Heart left ventricle (tissue), 16 donors: Measurements from ENCODE around the gene TMEM203. TPM values are rescaled to one million over a fixed set of nuclear protein-coding genes. Genes with fewer than 3 reads are reported as not detected.

ENCODE experiments used
- ATAC-seq, 4 donors: fragments of 200-7000 bp; cut with Tn5 transposase; one replicate each; pipeline ENCODE4 v1.9.1; 2020 to 2022; ENCODE audit warnings: moderate library complexity in 4 of 4, mild to moderate bottlenecking in 3 of 4, moderate number of reproducible peaks in 1 of 4
- DNase-seq, 5 donors: peaks; one replicate each; pipeline ENCODE4 v3.0.0-alpha.2; 2020
- H3K27ac ChIP-seq, 12 donors: fragments of 200-600 bp; sonication (generic) in 4 of 12; one replicate each; pipeline versions ENCODE4 v1.5.0 to v1.8.0; 2016 to 2022; ENCODE audit warnings: mild to moderate bottlenecking in 2 of 12
- H3K27me3 ChIP-seq, 9 donors: fragments of 200-600 bp; sonication (generic) in 2 of 9; one replicate each; pipeline versions ENCODE4 v1.5.1 to v1.8.0; 2016 to 2022; ENCODE audit warnings: mild to moderate bottlenecking in 3 of 9
- H3K36me3 ChIP-seq, 9 donors: fragments of 200-600 bp; sonication (generic) in 2 of 9; one replicate each; pipeline versions ENCODE4 v1.5.0 to v1.8.0; 2018 to 2022; ENCODE audit warnings: mild to moderate bottlenecking in 2 of 9
- H3K4me1 ChIP-seq, 12 donors: fragments of 200-600 bp; sonication (generic) in 4 of 12; one replicate each; pipeline versions ENCODE4 v1.5.0 to v1.8.0; 2016 to 2022; ENCODE audit warnings: mild to moderate bottlenecking in 3 of 12
- H3K4me3 ChIP-seq, 12 donors: fragments of 200-600 bp; sonication (generic) in 4 of 12; one replicate each; pipeline versions ENCODE4 v1.5.0 to v1.8.0; 2017 to 2022; ENCODE audit warnings: mild to moderate bottlenecking in 9 of 12, moderate library complexity in 4 of 12
- H3K9me3 ChIP-seq, 12 donors: fragments of 200-600 bp; sonication (generic) in 4 of 12; one replicate each; pipeline versions ENCODE4 v1.5.0 to v1.8.0; 2016 to 2022; ENCODE audit warnings: mild to moderate bottlenecking in 1 of 12
- POLR2A ChIP-seq, 2 donors: fragments of 450-650 bp; IDR thresholded peaks; one replicate each; pipeline ENCODE4 v1.6.1; 2017; ENCODE audit warnings: antibody characterized with exemption in 2 of 2, mild to moderate bottlenecking in 2 of 2, moderate library complexity in 2 of 2
- WGBS, 4 donors: extraction: QIAGEN DNeasy Blood & Tissue Kit in 2 of 4; methylation state at CpG; one replicate each; pipeline versions ENCODE4 v1.1.5 to v1.1.7; 2013 to 2018; 5-methylcytosine and 5-hydroxymethylcytosine counted together
- intact Hi-C, 10 donors: fragments of 100-400 bp; cut with DNase I; formaldehyde crosslinking; loops; one replicate each; pipeline versions ENCODE4 v1.11.1 to v1.14.2; 2022
- polyA plus RNA-seq, 2 donors: library from polyadenylated mRNA; stranded (reverse); fragments of 200-250 nt; gene quantifications; one replicate each; pipeline ENCODE4 v1.2.3, GENCODE V29; 2013
- total RNA-seq, 9 donors: library from RNA; depleted of rRNA in 2 of 9; stranded (reverse); fragments of >200 nt in 2 of 9; fragmentation: NEBNext Ultra II Directional in 3 of 9; extraction: Animal tissue kit (Norgen Biotek cat#: 25700) in 3 of 9; gene quantifications; one replicate each; pipeline versions ENCODE4 v1.1.0 to v1.2.4, GENCODE V29; 2016 to 2023
- TF ChIP-seq, protein P1 (sequence below), 12 donors: fragments of 200-600 bp; sonication (generic) in 4 of 12; IDR thresholded peaks; one replicate each; pipeline versions ENCODE4 v1.5.0 to v1.8.0; 2018 to 2022; ENCODE audit warnings: antibody characterized with exemption in 12 of 12, mild to moderate bottlenecking in 5 of 12
- donor health status: ischemic (EF 13 %, LVEDD 7.1; RV severe dilation, severe dysfunction).
- donor health status: healthy with polysubstance abuse.
- donor health status: DM: no; HTN: yes; CAD: no.
- donor health status: DM: no; HTN: no; CAD: no.
- donor health status: ischemic (EF 25% LVEDD 6.9; RV normal size, moderate dysfunction).
- donor health status: ischemic (EF 25% LVEDD 5.7; RV mildly dilated, moderate dysfunction).
- donor health status: healthy.
- donor health status: DM: yes; HTN: yes; CAD: no.
- donor health status: ischemic (EF 35%, LVEDD 5.7; RV mildly dilated, moderate dysfunction).
- donor health status: nonischemic (EF 11% LVEDD 7.7; RV severe dilation, severe dysfunction).
- donor health status: DM: yes; HTN: yes; CAD: no.
- donor health status: PGD.
- donor health status: ischemic (EF 29% LVEDD 5.4; RV normal size, mild dysfunction).
- donor health status: nonischemic (EF 23%, LVEDD 6.1; RV moderate dilation, normal function).

TMEM203 gene
- total and polyA plus RNA-seq, 11 donors, result 30.8 to 52.0 (median 42.1) TPM

- TF ChIP-seq, protein P1, sequence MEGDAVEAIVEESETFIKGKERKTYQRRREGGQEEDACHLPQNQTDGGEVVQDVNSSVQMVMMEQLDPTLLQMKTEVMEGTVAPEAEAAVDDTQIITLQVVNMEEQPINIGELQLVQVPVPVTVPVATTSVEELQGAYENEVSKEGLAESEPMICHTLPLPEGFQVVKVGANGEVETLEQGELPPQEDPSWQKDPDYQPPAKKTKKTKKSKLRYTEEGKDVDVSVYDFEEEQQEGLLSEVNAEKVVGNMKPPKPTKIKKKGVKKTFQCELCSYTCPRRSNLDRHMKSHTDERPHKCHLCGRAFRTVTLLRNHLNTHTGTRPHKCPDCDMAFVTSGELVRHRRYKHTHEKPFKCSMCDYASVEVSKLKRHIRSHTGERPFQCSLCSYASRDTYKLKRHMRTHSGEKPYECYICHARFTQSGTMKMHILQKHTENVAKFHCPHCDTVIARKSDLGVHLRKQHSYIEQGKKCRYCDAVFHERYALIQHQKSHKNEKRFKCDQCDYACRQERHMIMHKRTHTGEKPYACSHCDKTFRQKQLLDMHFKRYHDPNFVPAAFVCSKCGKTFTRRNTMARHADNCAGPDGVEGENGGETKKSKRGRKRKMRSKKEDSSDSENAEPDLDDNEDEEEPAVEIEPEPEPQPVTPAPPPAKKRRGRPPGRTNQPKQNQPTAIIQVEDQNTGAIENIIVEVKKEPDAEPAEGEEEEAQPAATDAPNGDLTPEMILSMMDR (IDR thresholded peaks at IDR 0.05), result no peak
- no peak for TF ChIP-seq POLR2A (IDR thresholded peaks at IDR 0.05)
- Histone ChIP-seq H3K4me1 (peaks cover 0 to 35% (median 18%) of the 10 kb centered on the region in 12 donors), H3K36me3 (no peaks in the 10 kb centered on the region), H3K27ac (no peak overlapping the region), H3K27me3 (peaks cover 7 to 43% (median 31%) of the 10 kb centered on the region in 9 donors), H3K4me3 (no peak overlapping the region), H3K9me3 (no peaks in the 10 kb centered on the region)
- WGBS, 4 donors, result 60 to 73% (median 65%) methylated on average over 17 to 40 of the region's 40 CpGs
- intact Hi-C loops, result loop anchor here in 1 of 10 donors (10.0 kb wide), 1 partner anchor 449 kb away; no protein-coding TSS in a partner anchor
- ATAC-seq (no peak), DNase-seq (no peak)
These were observed 28.7 kb upstream of the TMEM203 start for GRCh38 chr9:137234055-137234697.

DNA sequence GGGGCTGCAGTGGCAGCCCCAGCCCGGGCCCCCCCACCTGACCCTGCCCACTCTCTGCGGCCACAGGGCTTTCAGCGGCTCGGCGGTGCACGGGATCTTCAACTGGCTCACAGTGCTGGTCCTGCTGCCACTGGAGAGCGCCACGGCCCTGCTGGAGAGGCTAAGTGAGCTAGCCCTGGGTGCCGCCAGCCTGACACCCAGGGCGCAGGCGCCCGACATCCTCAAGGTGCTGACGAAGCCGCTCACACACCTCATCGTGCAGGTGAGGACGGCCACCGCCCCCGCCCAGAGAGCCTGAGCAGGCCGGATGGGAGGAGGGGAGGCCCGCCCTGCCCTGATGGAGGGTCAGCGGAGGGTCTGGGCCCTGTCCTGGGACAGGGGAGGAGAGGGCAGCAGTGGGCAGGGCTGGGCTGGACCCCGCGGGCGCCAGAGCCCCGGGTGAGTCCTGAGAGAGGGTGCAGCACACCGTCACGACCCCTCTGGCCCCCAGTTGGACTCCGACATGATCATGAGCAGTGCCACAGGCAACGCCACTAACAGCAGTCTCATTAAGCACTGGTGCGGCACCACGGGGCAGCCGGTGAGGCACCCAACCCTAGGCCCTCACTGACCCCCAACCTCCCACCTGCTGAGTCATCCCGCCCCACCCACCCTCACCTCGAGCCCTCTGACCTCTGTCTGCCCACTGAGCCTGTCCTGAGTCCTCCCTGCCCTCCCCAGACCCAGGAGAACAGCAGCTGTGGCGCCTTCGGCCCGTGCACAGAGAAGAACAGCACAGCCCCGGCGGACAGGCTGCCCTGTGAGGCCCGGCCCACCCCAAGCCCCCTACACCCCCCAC, 27.9 kb upstream of the TMEM203 start:
- no peak overlapping the region for H3K27ac ChIP-seq
- H3K9me3 ChIP-seq, result no peaks in the 10 kb centered on the region
- intact Hi-C loops, result loop anchor here in 1 of 10 donors (10.0 kb wide), 1 partner anchor 449 kb away; no protein-coding TSS in a partner anchor
- no peak for TF ChIP-seq POLR2A (IDR thresholded peaks at IDR 0.05)
- TF ChIP-seq, protein P1 (IDR thresholded peaks at IDR 0.05), result no peak
- H3K4me3 ChIP-seq, result no peak overlapping the region
- no peak for ATAC-seq
- H3K4me1 ChIP-seq, result peaks cover 0 to 27% (median 15%) of the 10 kb centered on the region in 12 donors
- no peak for DNase-seq
- peaks cover 8 to 51% (median 36%) of the 10 kb centered on the region in 9 donors for H3K27me3 ChIP-seq
- no peaks in the 10 kb centered on the region for H3K36me3 ChIP-seq
- 68 to 83% (median 78%) methylated on average over 14 to 40 of the region's 40 CpGs for WGBS, 4 donors

GRCh38 chr9:137232510-137232909, 27.1 kb upstream of the TMEM203 start:
- no peaks in the 10 kb centered on the region for H3K36me3 ChIP-seq
- peaks cover 8 to 56% (median 38%) of the 10 kb centered on the region in 9 donors for H3K27me3 ChIP-seq

More at GRCh38 chr9:137232510-137232909, 27.1 kb upstream of the TMEM203 start:
- ATAC-seq, result no peak
- WGBS, 4 donors, result 61 to 80% (median 72%) methylated on average over 20 to 24 of the region's 24 CpGs
- no peaks in the 10 kb centered on the region for H3K9me3 ChIP-seq
- no peak for TF ChIP-seq POLR2A (IDR thresholded peaks at IDR 0.05)
- TF ChIP-seq, protein P1 (IDR thresholded peaks at IDR 0.05), result no peak
- H3K4me3 ChIP-seq, result no peak overlapping the region
- DNase-seq, result no peak
- H3K27ac ChIP-seq, result no peak overlapping the region
- H3K4me1 ChIP-seq, result peaks cover 0 to 20% (median 14%) of the 10 kb centered on the region in 12 donors
- intact Hi-C loops, result loop anchor here in 1 of 10 donors (10.0 kb wide), 1 partner anchor 448 kb away; no protein-coding TSS in a partner anchor
